HepG2 (cell line): ENCODE data around the gene TIAM2. TPM values are rescaled to one million over a fixed set of nuclear protein-coding genes. Genes with fewer than 3 reads are reported as not detected.

Experiments
- ATAC-seq: fragments of 200-7000 bp; cut with Tn5 transposase; 3 replicates; pipeline ENCODE4 v1.9.1; 2020; ENCODE audit warnings: mild to moderate bottlenecking, moderate library complexity
- BruUV-seq: library from RNA; stranded (reverse); fragments of 400-500 nt; replicated peaks from 2 replicates; lab custom pipeline; 2021; lab: Mats Ljungman, UMichigan
- CTCF ChIA-PET: fragments of 300-600 bp; formaldehyde crosslinking; extraction: SDS; loops from one replicate; lab custom pipeline; 2021; ENCODE audit warnings: low total read pairs, inconsistent platforms, low intra/inter-chr PET ratio; lab: Yijun Ruan, JAX
- POLR2A ChIA-PET: fragments of 350-600 bp; sonication (Branson Sonifier 250); formaldehyde crosslinking; loops from one replicate; lab custom pipeline; 2020; ENCODE audit warnings: antibody characterized with exemption, inconsistent platforms; lab: Yijun Ruan, JAX
- DNase-seq: peaks from one replicate; pipeline ENCODE4 v3.0.0-alpha.2; 2015; ENCODE audit warnings: low spot score
- FAIRE-seq: peaks from 3 replicates; lab custom pipeline; 2011; peaks lifted over from hg19 to GRCh38; lab: Jason Lieb, UNC
- H2AFZ ChIP-seq: one replicate; pipeline ENCODE4 v1.6.1; 2011; ENCODE audit warnings: low read length, inconsistent platforms
- H3K27ac ChIP-seq: fragments of 300-600 bp; 3 replicates; pipeline ENCODE4 v1.8.0; 2011; ENCODE audit warnings: mixed run types, mild to moderate bottlenecking, mixed read lengths, low read length, inconsistent platforms; ENCODE audit not compliant: insufficient read depth; ENCODE audit errors: extremely low read length
- H3K27me3 ChIP-seq, 2 experiments: fragments of 200-600 bp in 1 of 2; 2 replicates in 1 of 2; 3 replicates in 1 of 2; pipeline versions ENCODE4 v1.6.0 to v1.8.0; 2011; ENCODE audit warnings: low read length in 2 of 2, mild to moderate bottlenecking in 2 of 2, moderate library complexity in 2 of 2, inconsistent platforms in 1 of 2; ENCODE audit not compliant: insufficient read depth in 2 of 2, control insufficient read depth in 1 of 2
- H3K36me3 ChIP-seq, 2 experiments: fragments of 200-600 bp in 1 of 2; replicated peaks in 1 of 2; 2 replicates in 1 of 2; 3 replicates in 1 of 2; pipeline versions ENCODE4 v1.5.1 to v1.8.0; 2011; ENCODE audit warnings: low read length in 2 of 2, inconsistent platforms in 1 of 2; ENCODE audit not compliant: insufficient read depth in 2 of 2, control insufficient read depth in 1 of 2
- H3K4me1 ChIP-seq: 2 replicates; pipeline ENCODE4 v1.5.1; 2012; ENCODE audit warnings: low read length, inconsistent platforms; ENCODE audit not compliant: insufficient read depth
- H3K4me2 ChIP-seq: 2 replicates; pipeline ENCODE4 v1.6.0; 2011; ENCODE audit warnings: low read depth, low read length, inconsistent platforms
- H3K4me3 ChIP-seq, 3 experiments: fragments of 200-600 bp in 1 of 3; sonication (generic), shearing (Covaris generic) in 1 of 3; replicated peaks in 1 of 3; 2 replicates each; pipeline ENCODE4 v1.5.1; 2011 to 2016; ENCODE audit warnings: low read length in 3 of 3, inconsistent platforms in 2 of 3, low read depth in 2 of 3, mild to moderate bottlenecking in 2 of 3, control low read depth in 1 of 3, mixed read lengths in 1 of 3; ENCODE audit not compliant: insufficient read depth in 1 of 3
- H3K79me2 ChIP-seq: one replicate; pipeline ENCODE4 v1.6.1; 2011; ENCODE audit warnings: low read length, inconsistent platforms; ENCODE audit not compliant: insufficient read depth
- H3K9ac ChIP-seq: 2 replicates; pipeline ENCODE4 v1.6.0; 2011; ENCODE audit warnings: mild to moderate bottlenecking, low read depth, low read length, inconsistent platforms; ENCODE audit not compliant: insufficient read depth
- H3K9me3 ChIP-seq: 2 replicates; pipeline ENCODE4 v1.5.1; 2012; ENCODE audit warnings: mild to moderate bottlenecking, low read length
- H4K20me1 ChIP-seq: 2 replicates; pipeline ENCODE4 v1.6.0; 2011; ENCODE audit warnings: inconsistent platforms, mild to moderate bottlenecking, low read length, moderate library complexity; ENCODE audit not compliant: insufficient read depth
- BRF2 ChIP-seq: sonication (generic); formaldehyde crosslinking; IDR thresholded peaks from 2 replicates; pipeline ENCODE4 v1.8.1; 2022; ENCODE audit warnings: mild to moderate bottlenecking, missing genetic modification reagents
- GATA4 ChIP-seq: sonication (generic); IDR thresholded peaks from 2 replicates; pipeline ENCODE4 v1.6.1; 2016; ENCODE audit warnings: antibody characterized with exemption, low read depth, borderline replicate concordance
- NBN ChIP-seq: fragments of 450-650 bp; conservative IDR thresholded peaks from 2 replicates; pipeline ENCODE4 v1.6.1; 2017
- RAD21 ChIP-seq: fragments of 450-650 bp; formaldehyde crosslinking; IDR thresholded peaks from 2 replicates; pipeline ENCODE4 v1.5.0; 2020; ENCODE audit warnings: mild to moderate bottlenecking
- REST ChIP-seq, 2 experiments: IDR thresholded peaks; 2 replicates each; pipeline ENCODE4 v1.6.1; 2011 to 2012; ENCODE audit warnings: low read length in 2 of 2, borderline replicate concordance in 1 of 2, low read depth in 1 of 2, mild to moderate bottlenecking in 1 of 2, moderate library complexity in 1 of 2
- SMARCE1 ChIP-seq: fragments of 450-650 bp; IDR thresholded peaks from 2 replicates; pipeline ENCODE4 v1.6.1; 2017; ENCODE audit warnings: borderline replicate concordance
- ZFP36 ChIP-seq: fragments of 150-350 bp; IDR thresholded peaks from 2 replicates; pipeline ENCODE4 v1.6.1; 2018; ENCODE audit warnings: borderline replicate concordance, low read length, low read depth; ENCODE audit not compliant: partially characterized antibody
- ZNF558 ChIP-seq: sonication (generic); formaldehyde crosslinking; IDR thresholded peaks from 2 replicates; pipeline ENCODE4 v1.9.0; 2022; ENCODE audit warnings: mild to moderate bottlenecking, missing genetic modification reagents, borderline replicate concordance
- WGBS: methylation state at CpG from one replicate; pipeline ENCODE4 v1.1.6; 2017; ENCODE audit warnings: low lambda C conversion rate; 5-methylcytosine and 5-hydroxymethylcytosine counted together
- in situ Hi-C: cut with HindIII; loops from 2 replicates; pipeline ENCODE4 v1.10.0; 2017; ENCODE audit warnings: low pct_unique_long_range_greater_than_20kb; ENCODE audit not compliant: extremely low pct_ligation_motif_present
- intact Hi-C: fragments of 100-400 bp; cut with micrococcal nuclease; formaldehyde crosslinking; loops from one replicate; pipeline ENCODE4 v1.10.0; 2022; ENCODE audit not compliant: unreplicated experiment
- polyA plus RNA-seq, 8 experiments: library from polyadenylated mRNA; depleted of rRNA in 3 of 8; stranded (reverse) in 7 of 8; unstranded in 1 of 8; fragments of >200 nt; fragmentation: Illumina TruSeq in 4 of 8; extraction: Trizol in 4 of 8; gene quantifications; 2 replicates each; pipeline versions ENCODE4 v1.2.1 to v1.2.3, GENCODE V29; 2011 to 2016; ENCODE audit warnings: low read depth in 4 of 8, missing spikeins in 1 of 8, mixed read lengths in 1 of 8; ENCODE audit not compliant: insufficient read depth in 1 of 8
- total RNA-seq, 5 experiments: library from RNA; depleted of rRNA; stranded (reverse); fragments of >200 nt; fragmentation: Illumina TruSeq; extraction: Trizol; gene quantifications; 2 replicates each; pipeline ENCODE4 v1.2.3, GENCODE V29; 2016; ENCODE audit warnings: low read depth in 1 of 5
- TF ChIP-seq, protein P1 (sequence below): sonication (generic); formaldehyde crosslinking; conservative IDR thresholded peaks from 2 replicates; pipeline ENCODE4 v1.8.0; 2022; ENCODE audit warnings: low read depth, missing genetic modification reagents
- TF ChIP-seq, protein P2 (sequence below): sonication (generic); formaldehyde crosslinking; IDR thresholded peaks from 2 replicates; pipeline ENCODE4 v1.4.0; 2020; ENCODE audit warnings: missing genetic modification reagents, borderline replicate concordance
- TF ChIP-seq, protein P3 (sequence below): sonication (generic); formaldehyde crosslinking; IDR thresholded peaks from 2 replicates; pipeline ENCODE4 v1.4.0; 2020; ENCODE audit warnings: missing genetic modification reagents, borderline replicate concordance

TIAM2 gene
- total and polyA plus RNA-seq, 2 of the 13 experiments (the other 11 are each of a cell fraction or from before 2014, with no cell fraction given): 4.1 to 4.5 TPM

GRCh38 chr6:155120034-155120433 lies 124.9 kb downstream of the TIAM2 start:
- 79% methylated on average over 6 of the region's 6 CpGs for WGBS
- CTCF ChIA-PET: no interaction called here
- Histone ChIP-seq H3K4me1 (peaks cover 14% of the 10 kb centered on the region), H3K27me3 (no peaks in the 10 kb centered on the region), H3K27ac (no peak overlapping the region), H3K36me3 (no peaks in the 10 kb centered on the region), H3K4me3 (no peak overlapping the region), H3K9me3 (no peaks in the 10 kb centered on the region), H4K20me1 (no peaks in the 10 kb centered on the region), H3K79me2 (no peaks in the 10 kb centered on the region), H3K4me2 (no peak overlapping the region), H2AFZ (no peak overlapping the region), H3K9ac (no peak overlapping the region)
- DNase-seq (no peak), ATAC-seq (no peak), FAIRE-seq (no peak)
- in situ Hi-C loops: no loop called here
- intact Hi-C loops: no loop called here
- no TSS peak for BruUV-seq
- POLR2A ChIA-PET: no interaction called here
- TF ChIP-seq GATA4: no peak
- no peak for TF ChIP-seq BRF2
- no peak for TF ChIP-seq NBN
- TF ChIP-seq, protein P1, sequence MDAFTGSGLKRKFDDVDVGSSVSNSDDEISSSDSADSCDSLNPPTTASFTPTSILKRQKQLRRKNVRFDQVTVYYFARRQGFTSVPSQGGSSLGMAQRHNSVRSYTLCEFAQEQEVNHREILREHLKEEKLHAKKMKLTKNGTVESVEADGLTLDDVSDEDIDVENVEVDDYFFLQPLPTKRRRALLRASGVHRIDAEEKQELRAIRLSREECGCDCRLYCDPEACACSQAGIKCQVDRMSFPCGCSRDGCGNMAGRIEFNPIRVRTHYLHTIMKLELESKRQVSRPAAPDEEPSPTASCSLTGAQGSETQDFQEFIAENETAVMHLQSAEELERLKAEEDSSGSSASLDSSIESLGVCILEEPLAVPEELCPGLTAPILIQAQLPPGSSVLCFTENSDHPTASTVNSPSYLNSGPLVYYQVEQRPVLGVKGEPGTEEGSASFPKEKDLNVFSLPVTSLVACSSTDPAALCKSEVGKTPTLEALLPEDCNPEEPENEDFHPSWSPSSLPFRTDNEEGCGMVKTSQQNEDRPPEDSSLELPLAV (CRISPR knock-in tag): no peak
- TF ChIP-seq, protein P2, sequence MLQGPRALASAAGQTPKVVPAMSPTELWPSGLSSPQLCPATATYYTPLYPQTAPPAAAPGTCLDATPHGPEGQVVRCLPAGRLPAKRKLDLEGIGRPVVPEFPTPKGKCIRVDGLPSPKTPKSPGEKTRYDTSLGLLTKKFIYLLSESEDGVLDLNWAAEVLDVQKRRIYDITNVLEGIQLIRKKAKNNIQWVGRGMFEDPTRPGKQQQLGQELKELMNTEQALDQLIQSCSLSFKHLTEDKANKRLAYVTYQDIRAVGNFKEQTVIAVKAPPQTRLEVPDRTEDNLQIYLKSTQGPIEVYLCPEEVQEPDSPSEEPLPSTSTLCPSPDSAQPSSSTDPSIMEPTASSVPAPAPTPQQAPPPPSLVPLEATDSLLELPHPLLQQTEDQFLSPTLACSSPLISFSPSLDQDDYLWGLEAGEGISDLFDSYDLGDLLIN (CRISPR knock-in tag): no peak
- no peak for TF ChIP-seq ZFP36
- TF ChIP-seq RAD21 (CRISPR knock-in tag): no peak
- TF ChIP-seq REST (IDR thresholded peaks at IDR 0.05; ENCODE audit: borderline replicate concordance in 1 of 2, low read depth in 1 of 2, low read length in 2 of 2): no peak
- TF ChIP-seq SMARCE1: no peak
- TF ChIP-seq ZNF558 (CRISPR knock-in tag): no peak
- TF ChIP-seq, protein P3, sequence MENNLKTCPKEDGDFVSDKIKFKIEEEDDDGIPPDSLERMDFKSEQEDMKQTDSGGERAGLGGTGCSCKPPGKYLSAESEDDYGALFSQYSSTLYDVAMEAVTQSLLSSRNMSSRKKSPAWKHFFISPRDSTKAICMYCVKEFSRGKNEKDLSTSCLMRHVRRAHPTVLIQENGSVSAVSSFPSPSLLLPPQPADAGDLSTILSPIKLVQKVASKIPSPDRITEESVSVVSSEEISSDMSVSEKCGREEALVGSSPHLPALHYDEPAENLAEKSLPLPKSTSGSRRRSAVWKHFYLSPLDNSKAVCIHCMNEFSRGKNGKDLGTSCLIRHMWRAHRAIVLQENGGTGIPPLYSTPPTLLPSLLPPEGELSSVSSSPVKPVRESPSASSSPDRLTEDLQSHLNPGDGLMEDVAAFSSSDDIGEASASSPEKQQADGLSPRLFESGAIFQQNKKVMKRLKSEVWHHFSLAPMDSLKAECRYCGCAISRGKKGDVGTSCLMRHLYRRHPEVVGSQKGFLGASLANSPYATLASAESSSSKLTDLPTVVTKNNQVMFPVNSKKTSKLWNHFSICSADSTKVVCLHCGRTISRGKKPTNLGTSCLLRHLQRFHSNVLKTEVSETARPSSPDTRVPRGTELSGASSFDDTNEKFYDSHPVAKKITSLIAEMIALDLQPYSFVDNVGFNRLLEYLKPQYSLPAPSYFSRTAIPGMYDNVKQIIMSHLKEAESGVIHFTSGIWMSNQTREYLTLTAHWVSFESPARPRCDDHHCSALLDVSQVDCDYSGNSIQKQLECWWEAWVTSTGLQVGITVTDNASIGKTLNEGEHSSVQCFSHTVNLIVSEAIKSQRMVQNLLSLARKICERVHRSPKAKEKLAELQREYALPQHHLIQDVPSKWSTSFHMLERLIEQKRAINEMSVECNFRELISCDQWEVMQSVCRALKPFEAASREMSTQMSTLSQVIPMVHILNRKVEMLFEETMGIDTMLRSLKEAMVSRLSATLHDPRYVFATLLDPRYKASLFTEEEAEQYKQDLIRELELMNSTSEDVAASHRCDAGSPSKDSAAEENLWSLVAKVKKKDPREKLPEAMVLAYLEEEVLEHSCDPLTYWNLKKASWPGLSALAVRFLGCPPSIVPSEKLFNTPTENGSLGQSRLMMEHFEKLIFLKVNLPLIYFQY: no peak
